IMR-90 (cell line): ENCODE results near the gene LARP1. TPM values are rescaled to one million over a fixed set of nuclear protein-coding genes. Genes with fewer than 3 reads are reported as not detected.

Source experiments
- ATAC-seq: fragments of 200-7000 bp; cut with Tn5 transposase; 2 replicates; pipeline ENCODE4 v1.9.1; 2020; ENCODE audit warnings: low read depth, mild to moderate bottlenecking, moderate library complexity
- BruUV-seq: library from RNA; stranded (reverse); fragments of 400-500 nt; replicated peaks from 2 replicates; lab custom pipeline; 2021; lab: Mats Ljungman, UMichigan
- CTCF ChIA-PET: fragments of 300-600 bp; formaldehyde crosslinking; extraction: SDS; loops from one replicate; lab custom pipeline; 2021; ENCODE audit warnings: antibody characterized with exemption; lab: Yijun Ruan, JAX
- POLR2A ChIA-PET: fragments of 300-600 bp; sonication (Branson Sonifier 250); formaldehyde crosslinking; loops from one replicate; lab custom pipeline; 2022; ENCODE audit warnings: antibody characterized with exemption; ENCODE audit not compliant: unreplicated experiment; lab: Charles Lee
- DNase-seq: peaks from one replicate; pipeline ENCODE4 v3.0.0; 2013
- H2AFZ ChIP-seq: replicated peaks from 2 replicates; pipeline ENCODE3; 2013; ENCODE audit warnings: low read length, mild to moderate bottlenecking; ENCODE audit not compliant: poor library complexity
- H2AK5ac ChIP-seq: 2 replicates; pipeline ENCODE4 v1.6.1; 2013; ENCODE audit warnings: low read depth, low read length, inconsistent platforms
- H2AK9ac ChIP-seq: replicated peaks from 2 replicates; pipeline ENCODE3; 2013; ENCODE audit warnings: mild to moderate bottlenecking, low read depth, low read length, moderate library complexity; ENCODE audit not compliant: poor library complexity
- H2BK120ac ChIP-seq: 2 replicates; pipeline ENCODE4 v1.6.1; 2013; ENCODE audit warnings: low read depth, low read length, inconsistent platforms
- H2BK15ac ChIP-seq: 3 replicates; pipeline ENCODE4 v1.6.1; 2013; ENCODE audit warnings: low read depth, low read length, inconsistent platforms
- H2BK20ac ChIP-seq: 2 replicates; pipeline ENCODE4 v1.6.1; 2013; ENCODE audit warnings: low read depth, mild to moderate bottlenecking, inconsistent platforms, low read length, moderate library complexity
- H2BK5ac ChIP-seq: 2 replicates; pipeline ENCODE4 v1.6.1; 2013; ENCODE audit warnings: mild to moderate bottlenecking, low read depth, low read length, inconsistent platforms; ENCODE audit not compliant: poor library complexity, severe bottlenecking
- H3K14ac ChIP-seq: replicated peaks from 2 replicates; pipeline ENCODE4 v1.6.1; 2013; ENCODE audit warnings: low read depth, low read length, inconsistent platforms
- H3K18ac ChIP-seq: 2 replicates; pipeline ENCODE4 v1.6.1; 2013; ENCODE audit warnings: low read depth, low read length, control low read depth
- H3K23ac ChIP-seq: 2 replicates; pipeline ENCODE4 v1.6.1; 2013; ENCODE audit warnings: low read depth, low read length, inconsistent platforms
- H3K27ac ChIP-seq: 2 replicates; pipeline ENCODE4 v1.5.1; 2013; ENCODE audit warnings: mild to moderate bottlenecking, control low read depth, low read length; ENCODE audit not compliant: insufficient read depth
- H3K27me3 ChIP-seq: 2 replicates; pipeline ENCODE4 v1.6.1; 2013; ENCODE audit warnings: low read length; ENCODE audit not compliant: control insufficient read depth, insufficient read depth
- H3K36me3 ChIP-seq: 2 replicates; pipeline ENCODE4 v1.6.1; 2013; ENCODE audit warnings: low read length, mixed read lengths; ENCODE audit not compliant: control insufficient read depth, insufficient read depth
- H3K4ac ChIP-seq: 2 replicates; pipeline ENCODE4 v1.6.1; 2013; ENCODE audit warnings: low read depth, low read length, inconsistent platforms
- H3K4me1 ChIP-seq: 2 replicates; pipeline ENCODE4 v1.6.1; 2013; ENCODE audit warnings: low read length, mixed read lengths; ENCODE audit not compliant: control insufficient read depth, insufficient read depth
- H3K4me2 ChIP-seq: 2 replicates; pipeline ENCODE4 v1.6.1; 2013; ENCODE audit warnings: low read depth, mild to moderate bottlenecking, control low read depth, low read length, moderate library complexity
- H3K4me3 ChIP-seq: 2 replicates; pipeline ENCODE4 v1.5.1; 2013; ENCODE audit warnings: low read depth, mild to moderate bottlenecking, control low read depth, low read length, moderate library complexity; ENCODE audit not compliant: insufficient read depth
- H3K56ac ChIP-seq: 2 replicates; pipeline ENCODE4 v1.6.1; 2013; ENCODE audit warnings: low read length, inconsistent platforms; ENCODE audit not compliant: insufficient read depth; ENCODE audit errors: extremely low read depth
- H3K79me1 ChIP-seq, 2 experiments: 2 replicates each; pipeline ENCODE4 v1.6.1; 2013; ENCODE audit warnings: low read length in 2 of 2, inconsistent platforms in 1 of 2, low read depth in 1 of 2
- H3K9ac ChIP-seq: 2 replicates; pipeline ENCODE4 v1.6.1; 2013; ENCODE audit warnings: low read depth, low read length, control low read depth
- H3K9me1 ChIP-seq: 2 replicates; pipeline ENCODE4 v1.6.1; 2013; ENCODE audit warnings: low read length, inconsistent platforms; ENCODE audit not compliant: insufficient read depth
- H3K9me3 ChIP-seq: 2 replicates; pipeline ENCODE4 v1.6.1; 2013; ENCODE audit warnings: low read length; ENCODE audit not compliant: control insufficient read depth, insufficient read depth
- H4K20me1 ChIP-seq: 2 replicates; pipeline ENCODE4 v1.6.1; 2013; ENCODE audit warnings: low read length, inconsistent platforms; ENCODE audit not compliant: insufficient read depth
- H4K5ac ChIP-seq: 2 replicates; pipeline ENCODE4 v1.6.1; 2013; ENCODE audit warnings: mild to moderate bottlenecking, low read depth, low read length, control low read depth
- H4K8ac ChIP-seq, 2 experiments: 2 replicates each; pipeline ENCODE4 v1.6.1; 2013; ENCODE audit warnings: low read depth in 2 of 2, low read length in 2 of 2, control low read depth in 1 of 2, inconsistent platforms in 1 of 2
- H4K91ac ChIP-seq: 2 replicates; pipeline ENCODE4 v1.6.1; 2013; ENCODE audit warnings: low read depth, low read length, inconsistent platforms; ENCODE audit not compliant: insufficient read depth
- BHLHE40 ChIP-seq: fragments of 150-350 bp; IDR thresholded peaks from 2 replicates; pipeline ENCODE4 v1.6.1; 2016; ENCODE audit warnings: mild to moderate bottlenecking, low read depth, low read length
- CEBPB ChIP-seq: IDR thresholded peaks from 2 replicates; pipeline ENCODE4 v1.6.1; 2012; ENCODE audit warnings: low read depth, low read length, improper control_type of control experiment
- CHD1 ChIP-seq: IDR thresholded peaks from 2 replicates; pipeline ENCODE4 v1.6.1; 2012; ENCODE audit warnings: low read depth, low read length, improper control_type of control experiment
- CTCF ChIP-seq: conservative IDR thresholded peaks from 2 replicates; pipeline ENCODE4 v1.5.1; 2012; ENCODE audit warnings: mild to moderate bottlenecking, low read depth, low read length, improper control_type of control experiment
- ELK1 ChIP-seq: fragments of 150-350 bp; IDR thresholded peaks from 2 replicates; pipeline ENCODE4 v1.6.1; 2016; ENCODE audit warnings: low read depth, mild to moderate bottlenecking, low read length, moderate library complexity, borderline replicate concordance
- FOS ChIP-seq: fragments of 150-350 bp; IDR thresholded peaks from 2 replicates; pipeline ENCODE4 v1.6.1; 2016; ENCODE audit warnings: low read depth, low read length
- MAFK ChIP-seq: IDR thresholded peaks from 2 replicates; pipeline ENCODE4 v1.6.1; 2012; ENCODE audit warnings: low read depth, low read length, improper control_type of control experiment
- MAZ ChIP-seq: IDR thresholded peaks from 2 replicates; pipeline ENCODE4 v1.6.1; 2012; ENCODE audit warnings: low read depth, mild to moderate bottlenecking, low read length, improper control_type of control experiment, moderate library complexity, borderline replicate concordance
- MXI1 ChIP-seq: IDR thresholded peaks from 2 replicates; pipeline ENCODE4 v1.6.1; 2012; ENCODE audit warnings: low read depth, mild to moderate bottlenecking, low read length, moderate library complexity, borderline replicate concordance
- NFE2L2 ChIP-seq: fragments of 150-350 bp; IDR thresholded peaks from 2 replicates; pipeline ENCODE4 v1.6.1; 2016; ENCODE audit warnings: low read depth, mild to moderate bottlenecking, low read length
- POLR2A ChIP-seq: IDR thresholded peaks from 2 replicates; pipeline ENCODE4 v1.6.1; 2012; ENCODE audit warnings: mild to moderate bottlenecking, low read depth, low read length
- RAD21 ChIP-seq: IDR thresholded peaks from 2 replicates; pipeline ENCODE4 v1.6.1; 2012; ENCODE audit warnings: low read length, improper control_type of control experiment
- RCOR1 ChIP-seq: IDR thresholded peaks from 2 replicates; pipeline ENCODE4 v1.6.1; 2012; ENCODE audit warnings: mild to moderate bottlenecking, low read length, improper control_type of control experiment; ENCODE audit not compliant: insufficient replicate concordance
- RFX5 ChIP-seq: IDR thresholded peaks from 2 replicates; pipeline ENCODE4 v1.8.0; 2012; ENCODE audit warnings: low read depth, mild to moderate bottlenecking, low read length, moderate library complexity
- SMC3 ChIP-seq: fragments of 150-350 bp; IDR thresholded peaks from 2 replicates; pipeline ENCODE4 v1.6.1; 2016; ENCODE audit warnings: low read depth, mild to moderate bottlenecking, antibody characterized with exemption, low read length, moderate library complexity
- USF2 ChIP-seq: fragments of 150-350 bp; IDR thresholded peaks from 2 replicates; pipeline ENCODE4 v1.6.1; 2017; ENCODE audit warnings: mild to moderate bottlenecking, antibody characterized with exemption, low read length, low read depth
- WGBS, 2 experiments: methylation state at CpG; one replicate each; pipeline versions ENCODE4 v1.1.5 to v1.1.7; 2013; ENCODE audit warnings: missing lambda C conversion rate in 2 of 2; ENCODE audit not compliant: insufficient read length in 1 of 2; ENCODE audit errors: extremely low coverage in 2 of 2; 5-methylcytosine and 5-hydroxymethylcytosine counted together
- dilution Hi-C: fragments of 300-500 bp; cut with HindIII; formaldehyde crosslinking; loops from one replicate; pipeline ENCODE4 v1.14.3; 2018; ENCODE audit warnings: low sequenced_read_pairs; ENCODE audit not compliant: unreplicated experiment
- in situ Hi-C: fragments of 300-500 bp; cut with MboI; formaldehyde crosslinking; loops from 3 replicates; pipeline ENCODE4 v1.14.3; 2019; ENCODE audit warnings: low sequenced_read_pairs, inconsistent platforms, mixed read lengths
- intact Hi-C: fragments of 100-400 bp; cut with micrococcal nuclease; formaldehyde crosslinking; loops from 2 replicates; pipeline ENCODE4 v1.10.0; 2022
- polyA plus RNA-seq, 3 experiments: library from polyadenylated mRNA; depleted of rRNA; stranded (reverse); fragments of >200 nt; gene quantifications; 2 replicates each; pipeline ENCODE4 v1.2.3, GENCODE V29; 2012; ENCODE audit warnings: low replicate concordance in 1 of 3
- total RNA-seq: library from RNA; depleted of rRNA; stranded (reverse); fragments of >200 nt; gene quantifications from 2 replicates; pipeline ENCODE4 v1.2.3, GENCODE V29; 2012

LARP1 gene
- total and polyA plus RNA-seq, 2 of the 4 experiments (the other 2 are of a cell fraction): 47.3 to 77.4 TPM

GRCh38 chr5:154762261-154762660, 7.1 kb downstream of the LARP1 start:
- Histone ChIP-seq H3K4ac (no peak overlapping the region), H4K20me1 (peaks cover 99% of the 10 kb centered on the region), H3K56ac (no peak overlapping the region), H4K5ac (no peak overlapping the region), H2AK9ac (no peak overlapping the region), H3K9me3 (no peaks in the 10 kb centered on the region), H2BK20ac (no peak overlapping the region), H3K23ac (no peak overlapping the region), H2AK5ac (no peak overlapping the region), H4K8ac (no peak overlapping the region), H2BK120ac (no peak overlapping the region), H3K79me1 (peaks cover 14 to 71% of the 10 kb centered on the region in 2 experiments), H3K9me1 (peaks cover 42% of the 10 kb centered on the region), H2BK5ac (no peak overlapping the region), H3K27me3 (no peaks in the 10 kb centered on the region), H3K14ac (no peak overlapping the region), H3K36me3 (no peaks in the 10 kb centered on the region), H3K9ac (no peak overlapping the region), H3K18ac (no peak overlapping the region), H2AFZ (no peak overlapping the region), H3K27ac (no peak overlapping the region), H3K4me1 (peaks cover 21% of the 10 kb centered on the region), H2BK15ac (no peak overlapping the region), H4K91ac (no peak overlapping the region), H3K4me2 (no peak overlapping the region), H3K4me3 (no peak overlapping the region)
- ATAC-seq (no peak), DNase-seq (no peak)
- dilution Hi-C loops (no loop called here), in situ Hi-C loops (no loop called here), intact Hi-C loops (no loop called here)
- TF ChIP-seq RAD21: no peak
- TF ChIP-seq CEBPB: no peak
- TF ChIP-seq USF2: no peak
- no peak for TF ChIP-seq MAFK
- no peak for TF ChIP-seq CTCF
- TF ChIP-seq RFX5: no peak
- TF ChIP-seq FOS: no peak
- no peak for TF ChIP-seq MXI1
- TF ChIP-seq NFE2L2: no peak
- TF ChIP-seq BHLHE40: no peak
- TF ChIP-seq RCOR1: no peak
- no peak for TF ChIP-seq MAZ
- TF ChIP-seq ELK1: no peak
- TF ChIP-seq CHD1: no peak
- no peak for TF ChIP-seq SMC3
- no peak for TF ChIP-seq POLR2A
- BruUV-seq: no TSS peak
- ChIA-PET POLR2A (no interaction called here), CTCF (no interaction called here)
- no CpG with 5 or more reads among the region's 1 CpG for WGBS, 2 experiments
